Measurements from ENCODE around the gene AKAIN1. TPM values are rescaled to one million over a fixed set of nuclear protein-coding genes. Genes with fewer than 3 reads are reported as not detected.

The AKAIN1 gene
- total and polyA plus RNA-seq, 2 of the 8 experiments (the other 6 are each of a cell fraction or from before 2014, with no cell fraction given), result not detected

GRCh38 chr18:5166606-5167280, 30.3 kb downstream of the AKAIN1 start:
- no peak overlapping the region for H3K4me2 ChIP-seq (ENCODE audit: insufficient read depth in 1 of 2, low read depth in 2 of 2, low read length in 2 of 2)
- no peaks in the 10 kb centered on the region for H3K9me3 ChIP-seq (ENCODE audit: insufficient read depth in 2 of 2, low read depth in 1 of 2, low read length in 1 of 2)
- no peak overlapping the region for H2BK12ac ChIP-seq (ENCODE audit: low read depth, low read length)
- no peak overlapping the region for H2BK15ac ChIP-seq (ENCODE audit: low read length)
- H3K79me2 ChIP-seq (ENCODE audit: control insufficient read depth in 1 of 2, insufficient read depth in 2 of 2, low read length in 2 of 2), result no peaks in the 10 kb centered on the region
- TF ChIP-seq SIN3A (conservative IDR thresholded peaks at IDR 0.05 in 1 of 2, IDR thresholded peaks at IDR 0.05 in 1 of 2; ENCODE audit: low read depth in 1 of 2, low read length in 2 of 2) (no peak), SP1 (IDR thresholded peaks at IDR 0.05; ENCODE audit: low read depth, low read length) (no peak), BCL11A (IDR thresholded peaks at IDR 0.05; ENCODE audit: low read depth in 2 of 2, low read length in 2 of 2) (no peak), TBP (IDR thresholded peaks at IDR 0.05; ENCODE audit: low read depth, low read length) (no peak), EGR1 (IDR thresholded peaks at IDR 0.05; ENCODE audit: borderline replicate concordance, low read depth, low read length) (no peak), CTBP2 (IDR thresholded peaks at IDR 0.05; ENCODE audit: borderline replicate concordance, insufficient read depth, insufficient read length, low read length) (no peak), TCF12 (IDR thresholded peaks at IDR 0.05; ENCODE audit: low read depth, low read length) (no peak)
- H3K4me1 ChIP-seq (replicated peaks in 1 of 4; ENCODE audit: control insufficient read depth in 3 of 4, insufficient read depth in 4 of 4, low read length in 3 of 4), result no peaks in the 10 kb centered on the region
- no peaks in the 10 kb centered on the region for H3K23me2 ChIP-seq (ENCODE audit: low read depth, low read length)
- H2AFZ ChIP-seq (ENCODE audit: low read length), result no peak overlapping the region
- no peak overlapping the region for H3K18ac ChIP-seq (ENCODE audit: extremely low read depth, low read length)
- POLR2A ChIA-PET (ENCODE audit: partially characterized antibody), result no interaction called here
- H4K5ac ChIP-seq (ENCODE audit: insufficient read length, low read depth, low read length), result no peak overlapping the region
- no peak overlapping the region for H4K8ac ChIP-seq (ENCODE audit: extremely low read depth, insufficient read depth, low read length)
- no peak overlapping the region for H3K27ac ChIP-seq (ENCODE audit: low read depth, low read length)
- H3K27me3 ChIP-seq (replicated peaks in 1 of 4; ENCODE audit: control insufficient read depth in 3 of 4, extremely low read depth in 1 of 4, insufficient read depth in 3 of 4, low read length in 3 of 4), result no peaks in the 10 kb centered on the region
- H3K56ac ChIP-seq (replicated peaks; ENCODE audit: insufficient read length, low read depth, low read length), result no peak overlapping the region
- WGBS, 2 experiments (ENCODE audit: extremely low coverage in 1 of 2, insufficient coverage in 1 of 2, insufficient read length in 1 of 2, insufficient replicate concordance in 2 of 2, low coverage in 1 of 2, low lambda C conversion rate in 2 of 2, missing lambda C conversion rate in 1 of 2), result 76% methylated on average over 2 of the region's 2 CpGs; no CpG with 5 or more reads in 1 of the 2 experiments
- no peak overlapping the region for H2BK20ac ChIP-seq (ENCODE audit: low read length)
- no peak overlapping the region for H2BK5ac ChIP-seq (ENCODE audit: low read depth, low read length)
- no peaks in the 10 kb centered on the region for H4K20me1 ChIP-seq (replicated peaks in 1 of 2; ENCODE audit: control insufficient read depth in 1 of 2, insufficient read depth in 2 of 2, low read length in 2 of 2)
- no peak overlapping the region for H2BK120ac ChIP-seq (replicated peaks; ENCODE audit: low read depth, low read length)
- no peak overlapping the region for H3K14ac ChIP-seq (ENCODE audit: insufficient read length)
- no peak overlapping the region for H3K4ac ChIP-seq (replicated peaks; ENCODE audit: insufficient read length, low read depth, low read length)
- H3K23ac ChIP-seq (ENCODE audit: insufficient read length), result no peak overlapping the region
- no peaks in the 10 kb centered on the region for H3K79me1 ChIP-seq (ENCODE audit: low read depth, low read length)
- H3K36me3 ChIP-seq (ENCODE audit: control insufficient read depth in 2 of 4, insufficient read depth in 4 of 4, low read length in 3 of 4), result no peaks in the 10 kb centered on the region
- no peak overlapping the region for H3K4me3 ChIP-seq (ENCODE audit: extremely low read depth in 1 of 4, insufficient read depth in 2 of 4, low read depth in 3 of 4, low read length in 4 of 4)
- CTCF ChIA-PET (ENCODE audit: partially characterized antibody), result no interaction called here
- FAIRE-seq (no peak), DNase-seq (ENCODE audit: low read depth in 1 of 2, low spot score in 2 of 2) (no peak)
- H4K91ac ChIP-seq (replicated peaks; ENCODE audit: insufficient read length, low read length), result no peak overlapping the region
- no peak overlapping the region for H2AK5ac ChIP-seq (ENCODE audit: low read depth, low read length)
- H3K9ac ChIP-seq (replicated peaks in 1 of 4; ENCODE audit: extremely low read depth in 1 of 4, low read depth in 3 of 4, low read length in 3 of 4), result no peak overlapping the region
